Panc1 (cell line): Measurements from ENCODE around the gene CASQ1. TPM values are rescaled to one million over a fixed set of nuclear protein-coding genes. Genes with fewer than 3 reads are reported as not detected.

ENCODE experiments used
- ATAC-seq: fragments of 200-7000 bp; cut with Tn5 transposase; 2 replicates; pipeline ENCODE4 v1.9.1; 2020; ENCODE audit warnings: mild to moderate bottlenecking, moderate library complexity
- BruUV-seq: library from RNA; stranded (reverse); fragments of 400-500 nt; replicated peaks from 2 replicates; lab custom pipeline; 2021; lab: Mats Ljungman, UMichigan
- CTCF ChIA-PET: fragments of 300-600 bp; sonication (Branson Sonifier 250); formaldehyde crosslinking; loops from one replicate; lab custom pipeline; 2022; ENCODE audit warnings: antibody characterized with exemption; lab: Charles Lee
- POLR2A ChIA-PET: fragments of 300-600 bp; sonication (Branson Sonifier 250); formaldehyde crosslinking; loops from one replicate; lab custom pipeline; 2022; ENCODE audit warnings: antibody characterized with exemption; lab: Charles Lee
- DNase-seq: peaks from one replicate; pipeline ENCODE4 v3.0.0-alpha.2; 2010; ENCODE audit warnings: low read depth, low spot score
- H3K27ac ChIP-seq: 2 replicates; pipeline ENCODE4 v1.5.1; 2011; ENCODE audit warnings: mild to moderate bottlenecking, low read length, inconsistent platforms
- H3K27me3 ChIP-seq: fragments of 200-500 bp; sonication (Bioruptor generic); 2 replicates; pipeline ENCODE4 v1.6.0; 2014; ENCODE audit warnings: low read length, inconsistent platforms; ENCODE audit not compliant: control insufficient read depth, insufficient read depth
- H3K36me3 ChIP-seq: fragments of 200-500 bp; sonication (Bioruptor generic); 2 replicates; pipeline ENCODE4 v1.5.1; 2014; ENCODE audit warnings: inconsistent platforms, mild to moderate bottlenecking, low read length, moderate library complexity; ENCODE audit not compliant: control insufficient read depth, insufficient read depth
- H3K4me1 ChIP-seq: 2 replicates; pipeline ENCODE4 v1.5.1; 2011; ENCODE audit warnings: inconsistent platforms, mild to moderate bottlenecking, low read length, moderate library complexity; ENCODE audit not compliant: control insufficient read depth, insufficient read depth
- H3K4me3 ChIP-seq, 2 experiments: 2 replicates each; pipeline ENCODE4 v1.5.1; 2011 to 2012; ENCODE audit warnings: low read depth in 2 of 2, low read length in 2 of 2, mild to moderate bottlenecking in 2 of 2, inconsistent platforms in 1 of 2, moderate library complexity in 1 of 2
- H3K9me3 ChIP-seq: fragments of 200-500 bp; sonication (Bioruptor generic); 2 replicates; pipeline ENCODE4 v1.5.1; 2014; ENCODE audit warnings: low read depth, mild to moderate bottlenecking, inconsistent platforms, low read length, moderate library complexity; ENCODE audit not compliant: control insufficient read depth, insufficient read depth
- POLR2AphosphoS5 ChIP-seq: IDR thresholded peaks from 2 replicates; pipeline ENCODE4 v1.6.1; 2012; ENCODE audit warnings: mild to moderate bottlenecking, low read depth, low read length, moderate library complexity
- REST ChIP-seq, 2 experiments: IDR thresholded peaks; 2 replicates each; pipeline ENCODE4 v1.6.1; 2011 to 2012; ENCODE audit warnings: low read depth in 2 of 2, control low read depth in 1 of 2, low read length in 1 of 2, mild to moderate bottlenecking in 1 of 2, moderate library complexity in 1 of 2; ENCODE audit not compliant: insufficient read depth in 1 of 2
- SIN3A ChIP-seq: IDR thresholded peaks from 2 replicates; pipeline ENCODE4 v1.6.1; 2012; ENCODE audit warnings: low read depth, mild to moderate bottlenecking, low read length, moderate library complexity, borderline replicate concordance; ENCODE audit not compliant: insufficient read depth
- TCF7L2 ChIP-seq: IDR thresholded peaks from 2 replicates; pipeline ENCODE4 v1.6.1; 2011; ENCODE audit warnings: mild to moderate bottlenecking, low read depth, low read length, inconsistent platforms
- in situ Hi-C: cut with HindIII; loops from 2 replicates; pipeline ENCODE4 v1.10.0; 2016; ENCODE audit warnings: low sequenced_read_pairs, low pct_unique_long_range_greater_than_20kb
- intact Hi-C: fragments of 100-400 bp; cut with micrococcal nuclease; formaldehyde crosslinking; loops from one replicate; pipeline ENCODE4 v1.10.0; 2022; ENCODE audit not compliant: unreplicated experiment
- total RNA-seq: library from RNA; stranded (reverse); gene quantifications from one replicate; pipeline ENCODE4 v1.2.1, GENCODE V29; 2021; ENCODE audit not compliant: unreplicated experiment
- TF ChIP-seq, protein P1 (sequence below): fragments of 450-650 bp; IDR thresholded peaks from 2 replicates; pipeline ENCODE4 v1.5.1; 2017; ENCODE audit warnings: mild to moderate bottlenecking

CASQ1 gene
- total RNA-seq, 1 experiment from 2014 or later = not detected

DNA sequence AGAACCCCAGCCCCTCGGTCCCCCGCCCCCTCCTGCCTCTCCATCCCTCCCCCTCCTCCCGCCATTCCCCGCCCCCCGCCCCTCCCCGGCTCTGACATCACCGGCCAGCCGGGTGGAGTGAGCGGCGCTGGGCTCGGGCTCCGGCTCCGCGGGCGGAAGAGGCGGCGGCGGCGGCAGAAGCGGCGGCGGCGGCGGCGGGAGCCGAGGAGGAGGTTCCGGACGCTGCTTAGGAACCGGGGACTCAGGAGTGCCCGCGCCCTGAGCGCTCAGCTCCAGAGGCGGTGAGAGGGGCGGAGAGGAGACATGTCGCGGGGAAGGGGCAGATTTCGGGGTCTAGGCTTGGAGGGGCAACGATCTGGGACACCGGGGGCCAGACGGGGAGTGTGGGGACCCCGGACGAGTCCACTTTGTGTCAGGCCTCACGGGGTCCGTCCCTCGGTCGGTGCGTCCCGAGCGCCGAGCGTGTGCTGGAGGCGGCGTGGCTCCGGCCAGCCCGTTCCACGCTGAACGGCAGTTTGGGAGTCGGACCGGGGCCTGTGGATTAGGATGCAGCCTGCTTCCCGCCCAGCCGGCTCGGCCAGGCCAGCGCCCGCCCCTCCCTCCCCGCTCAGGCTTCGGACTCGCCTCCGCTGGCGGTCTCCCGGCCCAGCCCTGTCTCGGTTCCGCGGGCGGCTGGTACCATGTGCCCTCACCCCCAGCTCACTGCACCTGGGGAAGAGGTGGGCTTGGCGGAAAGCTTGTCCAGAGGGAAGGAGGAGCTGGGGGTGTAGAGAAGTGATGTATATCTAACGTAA, 15.1 kb downstream of the CASQ1 start, which contains the start of gene PEA15:
TSS of gene PEA15 (plus strand) at position 143 of the 794 bp plus-strand sequence. CDS start 6,161 bp downstream, outside the sequence.
- in situ Hi-C loops (no loop called here), intact Hi-C loops (no loop called here)
- DNase-seq = no peak
- H3K27me3 ChIP-seq = no peaks in the 10 kb centered on the region
- TF ChIP-seq TCF7L2 = no peak
- TF ChIP-seq SIN3A = 0 out of 2 replicates have a peak, but pooled peaks have one; percentile 26
- H3K9me3 ChIP-seq = no peaks in the 10 kb centered on the region
- peak within 1 kb of the TSS; percentile 80 to 87 for H3K4me3 ChIP-seq
- H3K36me3 ChIP-seq = no peaks in the 10 kb centered on the region; the same call in 1 of the 2 replicates
- POLR2A ChIA-PET = interaction anchor here (0.7 kb wide), 1 partner anchor 240 kb away, joined by 8 read pairs; no protein-coding TSS in a partner anchor
- BruUV-seq = no TSS peak
- peaks cover 17% of the 10 kb centered on the region for H3K4me1 ChIP-seq
- CTCF ChIA-PET = interaction anchor here (1.4 kb wide), 1 partner anchor 12 kb away, joined by 3 read pairs; no protein-coding TSS in a partner anchor
- peak; percentile 89 for ATAC-seq
- peak within 1 kb of the TSS; percentile 83 for H3K27ac ChIP-seq

DNA sequence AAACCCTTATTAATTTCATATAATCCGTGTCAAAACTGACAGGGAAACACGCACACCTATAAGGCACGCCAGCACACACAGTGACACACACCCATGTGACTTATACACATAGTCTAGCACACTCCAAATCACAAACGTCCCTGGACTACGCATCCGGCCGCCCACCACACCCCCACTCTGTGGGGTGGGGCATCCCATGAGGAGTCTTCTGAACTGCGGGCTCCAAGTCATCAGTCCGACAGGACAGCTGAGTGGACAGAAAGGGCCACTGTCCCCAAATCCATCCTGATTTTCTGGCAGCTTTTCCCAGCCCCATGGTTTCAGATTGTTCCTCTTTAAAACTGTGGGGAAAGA, 15.6 kb downstream of the CASQ1 start:
- peak overlapping the region; percentile 83 for H3K27ac ChIP-seq
- BruUV-seq = no TSS peak
- TF ChIP-seq POLR2AphosphoS5 (no peak; the same call in 1 of the 2 replicates), SIN3A (no peak), REST (IDR thresholded peaks at IDR 0.05; ENCODE audit: insufficient read depth in 1 of 2, low read depth in 2 of 2, low read length in 1 of 2) (no peak), TCF7L2 (no peak)
- TF ChIP-seq, protein P1, sequence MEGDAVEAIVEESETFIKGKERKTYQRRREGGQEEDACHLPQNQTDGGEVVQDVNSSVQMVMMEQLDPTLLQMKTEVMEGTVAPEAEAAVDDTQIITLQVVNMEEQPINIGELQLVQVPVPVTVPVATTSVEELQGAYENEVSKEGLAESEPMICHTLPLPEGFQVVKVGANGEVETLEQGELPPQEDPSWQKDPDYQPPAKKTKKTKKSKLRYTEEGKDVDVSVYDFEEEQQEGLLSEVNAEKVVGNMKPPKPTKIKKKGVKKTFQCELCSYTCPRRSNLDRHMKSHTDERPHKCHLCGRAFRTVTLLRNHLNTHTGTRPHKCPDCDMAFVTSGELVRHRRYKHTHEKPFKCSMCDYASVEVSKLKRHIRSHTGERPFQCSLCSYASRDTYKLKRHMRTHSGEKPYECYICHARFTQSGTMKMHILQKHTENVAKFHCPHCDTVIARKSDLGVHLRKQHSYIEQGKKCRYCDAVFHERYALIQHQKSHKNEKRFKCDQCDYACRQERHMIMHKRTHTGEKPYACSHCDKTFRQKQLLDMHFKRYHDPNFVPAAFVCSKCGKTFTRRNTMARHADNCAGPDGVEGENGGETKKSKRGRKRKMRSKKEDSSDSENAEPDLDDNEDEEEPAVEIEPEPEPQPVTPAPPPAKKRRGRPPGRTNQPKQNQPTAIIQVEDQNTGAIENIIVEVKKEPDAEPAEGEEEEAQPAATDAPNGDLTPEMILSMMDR = no peak
- no peaks in the 10 kb centered on the region for H3K9me3 ChIP-seq
- peaks cover 17% of the 10 kb centered on the region for H3K4me1 ChIP-seq
- intact Hi-C loops (no loop called here), in situ Hi-C loops (no loop called here)
- H3K27me3 ChIP-seq = no peaks in the 10 kb centered on the region
- H3K4me3 ChIP-seq = peak overlapping the region; percentile 80 to 87
- no peak for DNase-seq
- peak; percentile 53 for ATAC-seq
- ChIA-PET CTCF (interaction anchor here (1.4 kb wide), 1 partner anchor 13 kb away, joined by 3 read pairs; no protein-coding TSS in a partner anchor), POLR2A (interaction anchor here (0.7 kb wide), 1 partner anchor 240 kb away, joined by 8 read pairs; no protein-coding TSS in a partner anchor)
- no peaks in the 10 kb centered on the region; the same call in 1 of the 2 replicates for H3K36me3 ChIP-seq
